K562 (cell line): ENCODE data around the gene SPNS1.

Source experiments
- CHD2 ChIP-seq: IDR thresholded peaks from 2 replicates; pipeline ENCODE4 v1.6.1; 2011; ENCODE audit warnings: low read depth, low read length
- SAFB ChIP-seq: fragments of 200-400 bp; formaldehyde crosslinking; IDR thresholded peaks from 2 replicates; pipeline ENCODE4 v1.6.1; 2017; ENCODE audit warnings: low read depth, low read length, borderline replicate concordance
- TF ChIP-seq, protein P1 (sequence below), 3 experiments: IDR thresholded peaks in 2 of 3; conservative IDR thresholded peaks in 1 of 3; 2 replicates each; pipeline ENCODE4 v1.5.1; 2011 to 2012; ENCODE audit warnings: low read length in 3 of 3, mild to moderate bottlenecking in 3 of 3, control low read depth in 2 of 3, improper control_type of control experiment in 1 of 3, inconsistent platforms in 1 of 3, low read depth in 1 of 3, mixed read lengths in 1 of 3, moderate library complexity in 1 of 3; ENCODE audit not compliant: insufficient read depth in 2 of 3

DNA sequence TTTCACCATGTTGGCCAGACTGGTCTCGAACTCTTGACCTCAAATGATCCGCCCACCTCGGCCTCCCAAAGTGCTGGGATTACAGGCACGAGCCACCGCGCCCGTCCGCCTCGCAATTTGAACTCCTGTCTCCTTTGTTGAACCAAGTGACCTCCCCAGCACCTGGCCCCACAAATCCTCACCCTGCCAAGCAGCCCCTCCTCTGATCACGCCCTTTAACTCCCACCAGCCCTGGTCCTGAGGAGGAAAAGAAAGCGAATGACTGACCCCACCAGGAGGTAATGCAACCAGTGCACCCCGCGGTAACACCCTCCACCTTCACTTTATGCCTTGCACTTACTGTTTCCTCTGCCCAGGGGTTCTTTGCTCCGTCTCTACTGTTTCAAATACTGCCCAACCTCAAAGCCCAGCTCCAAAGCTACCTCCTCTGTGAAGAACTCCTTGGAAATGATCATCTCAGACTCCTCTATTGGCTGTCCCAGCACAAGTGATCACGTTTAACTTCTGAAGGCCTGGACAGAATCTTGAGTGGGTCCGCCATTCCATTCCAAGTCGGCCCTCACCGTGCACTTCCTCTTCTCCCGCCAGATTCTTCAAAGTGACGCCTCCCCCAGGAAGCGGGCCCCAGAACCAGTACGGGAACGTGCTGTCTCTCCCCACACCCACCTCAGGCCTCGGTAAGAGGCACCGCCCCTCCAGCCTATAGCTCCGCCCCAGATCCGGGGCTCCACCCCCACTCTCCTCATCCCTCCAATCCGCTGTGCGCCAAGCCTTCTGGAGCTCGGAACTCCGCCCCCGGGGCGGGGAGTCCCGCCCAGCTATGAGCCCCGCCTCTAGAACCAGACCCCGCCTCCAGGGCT is 38.4 kb upstream of the SPNS1 start:
- TF ChIP-seq, protein P1, sequence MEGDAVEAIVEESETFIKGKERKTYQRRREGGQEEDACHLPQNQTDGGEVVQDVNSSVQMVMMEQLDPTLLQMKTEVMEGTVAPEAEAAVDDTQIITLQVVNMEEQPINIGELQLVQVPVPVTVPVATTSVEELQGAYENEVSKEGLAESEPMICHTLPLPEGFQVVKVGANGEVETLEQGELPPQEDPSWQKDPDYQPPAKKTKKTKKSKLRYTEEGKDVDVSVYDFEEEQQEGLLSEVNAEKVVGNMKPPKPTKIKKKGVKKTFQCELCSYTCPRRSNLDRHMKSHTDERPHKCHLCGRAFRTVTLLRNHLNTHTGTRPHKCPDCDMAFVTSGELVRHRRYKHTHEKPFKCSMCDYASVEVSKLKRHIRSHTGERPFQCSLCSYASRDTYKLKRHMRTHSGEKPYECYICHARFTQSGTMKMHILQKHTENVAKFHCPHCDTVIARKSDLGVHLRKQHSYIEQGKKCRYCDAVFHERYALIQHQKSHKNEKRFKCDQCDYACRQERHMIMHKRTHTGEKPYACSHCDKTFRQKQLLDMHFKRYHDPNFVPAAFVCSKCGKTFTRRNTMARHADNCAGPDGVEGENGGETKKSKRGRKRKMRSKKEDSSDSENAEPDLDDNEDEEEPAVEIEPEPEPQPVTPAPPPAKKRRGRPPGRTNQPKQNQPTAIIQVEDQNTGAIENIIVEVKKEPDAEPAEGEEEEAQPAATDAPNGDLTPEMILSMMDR (IDR thresholded peaks at IDR 0.05 in 2 of 3, conservative IDR thresholded peaks at IDR 0.05 in 1 of 3; ENCODE audit: insufficient read depth in 2 of 3, low read depth in 1 of 3, low read length in 3 of 3): peak in 1 of 3 experiments; percentile 5; a peak in 1 of 6 replicates
- TF ChIP-seq CHD2: 0 out of 2 replicates have a peak, but pooled peaks have one; percentile 39
- TF ChIP-seq SAFB: no peak
